GM10266 (cell line): Measurements from ENCODE around the gene TRAPPC4.
"Not testable (repeated sequence)": the region's sequence is repeated elsewhere in the genome, so short reads cannot be mapped to it uniquely, and the experiment has no call there.

Source experiments
- DNase-seq: peaks from one replicate; pipeline ENCODE4 v3.0.0; 2012; ENCODE audit errors: extremely low spot score
- CTCF ChIP-seq: IDR thresholded peaks from 2 replicates; pipeline ENCODE4 v1.5.1; 2012; ENCODE audit warnings: mild to moderate bottlenecking, low read depth; ENCODE audit not compliant: control insufficient read depth, insufficient read depth; ENCODE audit errors: missing control alignments

The TRAPPC4 gene

GRCh38 chr11:119016216-119017009 is 2.2 kb upstream of the TRAPPC4 start:
- no peak for DNase-seq

DNA sequence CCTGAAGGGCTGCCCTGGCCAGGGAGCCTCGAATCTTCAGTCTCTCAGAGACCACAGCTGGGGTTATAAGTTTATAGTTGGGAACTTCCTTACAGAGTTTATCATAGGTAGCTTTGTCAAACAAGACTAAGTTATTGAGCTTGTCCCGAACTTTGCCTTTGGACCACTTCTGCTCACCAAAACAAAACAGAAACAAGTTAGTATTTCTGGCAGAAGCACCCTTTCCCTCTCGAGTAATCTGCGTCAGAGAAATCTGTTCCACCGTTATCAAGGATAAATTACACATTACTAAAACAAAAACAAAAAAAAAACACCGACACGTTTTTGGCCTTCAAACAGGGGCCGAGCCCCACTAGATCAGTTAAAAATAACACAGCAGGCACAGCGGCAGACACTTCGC is 1.2 kb upstream of the TRAPPC4 start:
- not testable (repeated sequence) for DNase-seq

More at GRCh38 chr11:119016216-119017009, 2.2 kb upstream of the TRAPPC4 start:
- TF ChIP-seq CTCF: no peak

- no peak for DNase-seq
- no peak for TF ChIP-seq CTCF
Measured at GRCh38 chr11:119019996-119020395, 1.4 kb downstream of the TRAPPC4 start.

GRCh38 chr11:119021631-119022030 is 3.1 kb downstream of the TRAPPC4 start:
- TF ChIP-seq CTCF: no peak
- DNase-seq: no peak

DNA sequence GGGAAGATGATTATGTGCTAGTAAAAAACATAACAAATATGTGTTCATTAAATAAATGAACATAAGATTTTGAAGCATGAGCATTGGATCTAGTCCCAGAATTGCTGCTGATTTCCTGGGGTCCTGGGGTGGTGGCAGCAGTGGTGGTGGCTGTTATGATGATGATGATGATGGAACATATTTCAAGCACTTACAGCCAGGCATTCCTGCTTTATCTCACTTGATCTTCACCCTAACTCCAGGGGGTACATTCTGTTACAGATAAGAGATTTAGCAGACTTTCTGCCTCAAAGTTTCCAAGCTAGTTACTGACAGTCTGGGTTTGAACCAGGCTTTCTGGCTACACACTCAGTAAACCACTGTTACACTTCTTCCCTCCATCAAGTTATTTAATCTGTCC is 5.2 kb downstream of the TRAPPC4 start:
- DNase-seq: no peak
- TF ChIP-seq CTCF: no peak

GRCh38 chr11:119024430-119025098 is 6.0 kb downstream of the TRAPPC4 start:
- DNase-seq: no peak
- no peak for TF ChIP-seq CTCF

- no peak for TF ChIP-seq CTCF
- no peak for DNase-seq
Measured at GRCh38 chr11:119025099-119025473, 6.5 kb downstream of the TRAPPC4 start.
